ENCODE results near the gene ADNP.

- TF ChIP-seq REST (IDR thresholded peaks at IDR 0.05) = no peak
- TF ChIP-seq MAZ (IDR thresholded peaks at IDR 0.05; ENCODE audit: borderline replicate concordance, low read depth, low read length) = no peak
- TF ChIP-seq POLR2A (IDR thresholded peaks at IDR 0.05; ENCODE audit: low read length) = no peak
- TF ChIP-seq RFX5 (IDR thresholded peaks at IDR 0.05) = no peak
- no peak for TF ChIP-seq CTCF (IDR thresholded peaks at IDR 0.05)
- TF ChIP-seq ELK1 (IDR thresholded peaks at IDR 0.05; ENCODE audit: low read depth, low read length) = no peak
- TF ChIP-seq PBX3 (IDR thresholded peaks at IDR 0.05) = no peak
- TF ChIP-seq KDM1A (IDR thresholded peaks at IDR 0.05; ENCODE audit: low read depth) = no peak
- no peak for TF ChIP-seq HOXA7 (CRISPR knock-in tag; IDR thresholded peaks at IDR 0.05)
- TF ChIP-seq FOSL2 (IDR thresholded peaks at IDR 0.05) = no peak
- no peak for TF ChIP-seq FOSL2 (CRISPR knock-in tag; IDR thresholded peaks at IDR 0.05)
- no peak for TF ChIP-seq SMC3 (IDR thresholded peaks at IDR 0.05)
- TF ChIP-seq BHLHE40 (IDR thresholded peaks at IDR 0.05; ENCODE audit: low read depth, low read length) = no peak
- TF ChIP-seq RAD21 (conservative IDR thresholded peaks at IDR 0.05 in 1 of 2, IDR thresholded peaks at IDR 0.05 in 1 of 2) = no peak
These were observed 54.4 kb downstream of the ADNP start for GRCh38 chr20:50876816-50877215.
